Heart right ventricle (tissue), 16 donors: ENCODE results near the gene FADS1. TPM values are rescaled to one million over a fixed set of nuclear protein-coding genes. Genes with fewer than 3 reads are reported as not detected.

Experiments used
- ATAC-seq, 8 donors: fragments of 200-7000 bp; cut with Tn5 transposase; one replicate each; pipeline ENCODE4 v1.9.1; 2020; ENCODE audit warnings: mild to moderate bottlenecking in 8 of 8, moderate library complexity in 8 of 8, moderate number of reproducible peaks in 1 of 8
- DNase-seq, 2 donors: peaks; one replicate each; pipeline ENCODE4 v3.0.0-alpha.2; 2020
- H3K27ac ChIP-seq, 10 donors: fragments of 200-600 bp; sonication (generic) in 2 of 10; one replicate each; pipeline versions ENCODE4 v1.5.0 to v1.8.0; 2020 to 2022; ENCODE audit warnings: mild to moderate bottlenecking in 3 of 10
- H3K27me3 ChIP-seq, 7 donors: fragments of 200-600 bp; one replicate each; pipeline ENCODE4 v1.8.0; 2021 to 2022; ENCODE audit warnings: mild to moderate bottlenecking in 2 of 7
- H3K36me3 ChIP-seq, 9 donors: fragments of 200-600 bp; sonication (generic) in 1 of 9; one replicate each; pipeline versions ENCODE4 v1.5.0 to v1.8.0; 2020 to 2022; ENCODE audit warnings: mild to moderate bottlenecking in 2 of 9
- H3K4me1 ChIP-seq, 9 donors: fragments of 200-600 bp; sonication (generic) in 1 of 9; one replicate each; pipeline versions ENCODE4 v1.5.0 to v1.8.0; 2020 to 2022; ENCODE audit warnings: mild to moderate bottlenecking in 4 of 9
- H3K4me3 ChIP-seq, 10 donors: fragments of 200-600 bp; sonication (generic) in 2 of 10; one replicate each; pipeline versions ENCODE4 v1.5.0 to v1.8.0; 2020 to 2022; ENCODE audit warnings: mild to moderate bottlenecking in 7 of 10, moderate library complexity in 2 of 10
- H3K9me3 ChIP-seq, 11 donors: fragments of 200-600 bp in 10 of 11; sonication (generic) in 2 of 11; one replicate each; pipeline versions ENCODE4 v1.5.0 to v1.8.0; 2013 to 2022; ENCODE audit warnings: mild to moderate bottlenecking in 2 of 11, control low read depth in 1 of 11, moderate library complexity in 1 of 11
- WGBS, 2 donors: extraction: QIAGEN DNeasy Blood & Tissue Kit; methylation state at CpG; one replicate each; pipeline ENCODE4 v1.1.7; 2013; ENCODE audit warnings: inconsistent platforms in 1 of 2; 5-methylcytosine and 5-hydroxymethylcytosine counted together
- intact Hi-C, 10 donors: fragments of 100-400 bp; cut with DNase I; formaldehyde crosslinking; loops; one replicate each; pipeline versions ENCODE4 v1.11.1 to v1.14.2; 2022
- polyA plus RNA-seq, 2 donors: library from polyadenylated mRNA; stranded (reverse); fragments of 200-250 nt; gene quantifications; one replicate each; pipeline ENCODE4 v1.2.3, GENCODE V29; 2013
- total RNA-seq, 10 donors: library from RNA; stranded (reverse); fragmentation: NEBNext Ultra II Directional in 3 of 10; extraction: Animal tissue kit (Norgen Biotek cat#: 25700) in 3 of 10; gene quantifications; one replicate each; pipeline versions ENCODE4 v1.2.1 to v1.2.4, GENCODE V29; 2021 to 2023
- TF ChIP-seq, protein P1 (sequence below), 9 donors: fragments of 200-600 bp; sonication (generic) in 2 of 9; IDR thresholded peaks; one replicate each; pipeline versions ENCODE4 v1.5.0 to v1.8.0; 2021 to 2022; ENCODE audit warnings: antibody characterized with exemption in 9 of 9, mild to moderate bottlenecking in 5 of 9, moderate library complexity in 1 of 9
- donor health status: Arrhythmogenic right ventricular cardiomyopathy.
- donor health status: ischemic (EF 13 %, LVEDD 7.1; RV severe dilation, severe dysfunction).
- donor health status: healthy with polysubstance abuse.
- donor health status: DM: no; HTN: yes; CAD: no.
- donor health status: DM: no; HTN: no; CAD: no.
- donor health status: ischemic (EF 25% LVEDD 6.9; RV normal size, moderate dysfunction).
- donor health status: ischemic (EF 25% LVEDD 5.7; RV mildly dilated, moderate dysfunction).
- donor health status: healthy.
- donor health status: DM: yes; HTN: yes; CAD: no.
- donor health status: Ischemic cardiomyopathy.
- donor health status: ischemic (EF 35%, LVEDD 5.7; RV mildly dilated, moderate dysfunction).
- donor health status: nonischemic (EF 11% LVEDD 7.7; RV severe dilation, severe dysfunction).
- donor health status: DM: yes; HTN: yes; CAD: no.
- donor health status: PGD.
- donor health status: ischemic (EF 29% LVEDD 5.4; RV normal size, mild dysfunction).
- donor health status: nonischemic (EF 23%, LVEDD 6.1; RV moderate dilation, normal function).

Gene FADS1
- total and polyA plus RNA-seq, 12 donors, result 13.8 to 37.4 (median 25.4) TPM

DNA sequence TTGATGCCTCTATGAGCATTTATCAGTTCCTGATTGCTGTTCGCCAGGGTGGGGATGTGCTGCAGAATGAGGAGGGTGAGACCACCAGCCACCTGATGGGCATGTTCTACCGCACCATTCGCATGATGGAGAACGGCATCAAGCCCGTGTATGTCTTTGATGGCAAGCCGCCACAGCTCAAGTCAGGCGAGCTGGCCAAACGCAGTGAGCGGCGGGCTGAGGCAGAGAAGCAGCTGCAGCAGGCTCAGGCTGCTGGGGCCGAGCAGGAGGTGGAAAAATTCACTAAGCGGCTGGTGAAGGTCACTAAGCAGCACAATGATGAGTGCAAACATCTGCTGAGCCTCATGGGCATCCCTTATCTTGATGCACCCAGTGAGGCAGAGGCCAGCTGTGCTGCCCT lies 21.3 kb downstream of the FADS1 start:
- ATAC-seq (no peak), DNase-seq (no peak)
- Histone ChIP-seq H3K9me3 (no peaks in the 10 kb centered on the region), H3K27me3 (no peaks in the 10 kb centered on the region), H3K36me3 (peaks cover 0 to 31% (median 0%) of the 10 kb centered on the region in 9 donors), H3K27ac (no peak overlapping the region), H3K4me1 (peaks cover 8 to 42% (median 25%) of the 10 kb centered on the region in 9 donors), H3K4me3 (no peak overlapping the region)
- TF ChIP-seq, protein P1, sequence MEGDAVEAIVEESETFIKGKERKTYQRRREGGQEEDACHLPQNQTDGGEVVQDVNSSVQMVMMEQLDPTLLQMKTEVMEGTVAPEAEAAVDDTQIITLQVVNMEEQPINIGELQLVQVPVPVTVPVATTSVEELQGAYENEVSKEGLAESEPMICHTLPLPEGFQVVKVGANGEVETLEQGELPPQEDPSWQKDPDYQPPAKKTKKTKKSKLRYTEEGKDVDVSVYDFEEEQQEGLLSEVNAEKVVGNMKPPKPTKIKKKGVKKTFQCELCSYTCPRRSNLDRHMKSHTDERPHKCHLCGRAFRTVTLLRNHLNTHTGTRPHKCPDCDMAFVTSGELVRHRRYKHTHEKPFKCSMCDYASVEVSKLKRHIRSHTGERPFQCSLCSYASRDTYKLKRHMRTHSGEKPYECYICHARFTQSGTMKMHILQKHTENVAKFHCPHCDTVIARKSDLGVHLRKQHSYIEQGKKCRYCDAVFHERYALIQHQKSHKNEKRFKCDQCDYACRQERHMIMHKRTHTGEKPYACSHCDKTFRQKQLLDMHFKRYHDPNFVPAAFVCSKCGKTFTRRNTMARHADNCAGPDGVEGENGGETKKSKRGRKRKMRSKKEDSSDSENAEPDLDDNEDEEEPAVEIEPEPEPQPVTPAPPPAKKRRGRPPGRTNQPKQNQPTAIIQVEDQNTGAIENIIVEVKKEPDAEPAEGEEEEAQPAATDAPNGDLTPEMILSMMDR (IDR thresholded peaks at IDR 0.05), result no peak
- WGBS, 2 donors, result 84 to 87% methylated on average over 12 of the region's 12 CpGs
- intact Hi-C loops, result loop anchor here in 9 of 10 donors (5.0 to 10.0 kb wide), 10 partner anchors 37 to 519 kb away; partner anchors contain the start of gene FADS3 (in 2 of the 9)

DNA sequence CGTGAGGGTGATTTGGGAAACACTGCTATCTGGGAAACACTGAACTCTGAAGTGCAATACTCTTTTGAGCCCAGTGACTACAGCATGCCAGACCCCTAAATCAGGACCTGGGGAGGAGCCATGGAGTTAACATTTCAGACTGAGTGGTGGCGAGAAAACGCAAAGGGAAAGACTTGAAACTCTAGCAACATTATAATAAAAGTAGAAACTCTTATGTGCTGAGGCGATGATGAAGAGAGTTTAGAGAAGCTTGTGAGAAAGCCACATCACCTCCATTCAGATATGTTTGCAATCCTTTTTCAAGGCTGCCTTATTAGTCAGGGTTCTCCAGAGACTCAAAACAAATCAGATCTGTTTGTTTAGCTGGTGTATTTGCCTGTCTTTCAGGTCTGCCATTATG lies 22.2 kb downstream of the FADS1 start:
- peaks cover 0 to 39% (median 7%) of the 10 kb centered on the region in 9 donors for H3K36me3 ChIP-seq
- peaks cover 8 to 42% (median 25%) of the 10 kb centered on the region in 9 donors for H3K4me1 ChIP-seq
- H3K27ac ChIP-seq, result no peak overlapping the region
- H3K27me3 ChIP-seq, result no peaks in the 10 kb centered on the region
- intact Hi-C loops, result loop anchor here in 3 of 10 donors (5.0 to 10.0 kb wide), 4 partner anchors 150 to 520 kb away; partner anchors contain the start of gene BEST1 (in 1 of the 3)
- H3K9me3 ChIP-seq, result no peaks in the 10 kb centered on the region
- TF ChIP-seq, protein P1 (IDR thresholded peaks at IDR 0.05), result no peak
- no peak for ATAC-seq
- DNase-seq, result no peak
- WGBS, 2 donors, result 88 to 89% methylated on average over 4 of the region's 4 CpGs
- no peak overlapping the region for H3K4me3 ChIP-seq

DNA sequence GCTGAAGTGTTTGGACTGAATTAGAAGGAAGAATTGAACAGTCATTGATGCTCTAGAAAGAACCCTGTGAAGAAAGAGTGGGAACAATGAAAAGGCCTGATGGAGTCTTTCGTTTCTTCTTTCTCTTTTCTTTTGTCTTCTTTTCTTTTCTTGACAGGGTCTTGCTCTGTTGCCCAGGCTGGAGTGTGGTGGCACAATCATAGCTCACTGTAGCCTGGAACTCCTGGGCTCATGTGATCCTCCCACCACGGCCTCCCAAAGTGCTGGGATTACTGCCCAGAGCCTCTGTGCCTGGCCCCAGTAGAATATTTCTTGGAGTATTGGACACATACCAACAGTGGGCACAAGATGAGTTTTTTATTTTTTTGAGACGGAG lies 23.0 kb downstream of the FADS1 start:
- Histone ChIP-seq H3K9me3 (no peaks in the 10 kb centered on the region), H3K36me3 (peaks cover 0 to 42% (median 15%) of the 10 kb centered on the region in 9 donors), H3K4me1 (peaks cover 8 to 37% (median 25%) of the 10 kb centered on the region in 9 donors), H3K27ac (no peak overlapping the region), H3K4me3 (peak overlapping the region in 3 of 10 donors; percentile 71 to 89 (median 79)), H3K27me3 (no peaks in the 10 kb centered on the region)
- 63 to 65% methylated on average over 3 of the region's 3 CpGs for WGBS, 2 donors
- ATAC-seq, result no peak
- TF ChIP-seq, protein P1 (IDR thresholded peaks at IDR 0.05), result no peak
- no peak for DNase-seq
- intact Hi-C loops, result loop anchor here in 3 of 10 donors (5.0 to 10.0 kb wide), 4 partner anchors 151 to 521 kb away; partner anchors contain the start of gene BEST1 (in 1 of the 3)

DNA sequence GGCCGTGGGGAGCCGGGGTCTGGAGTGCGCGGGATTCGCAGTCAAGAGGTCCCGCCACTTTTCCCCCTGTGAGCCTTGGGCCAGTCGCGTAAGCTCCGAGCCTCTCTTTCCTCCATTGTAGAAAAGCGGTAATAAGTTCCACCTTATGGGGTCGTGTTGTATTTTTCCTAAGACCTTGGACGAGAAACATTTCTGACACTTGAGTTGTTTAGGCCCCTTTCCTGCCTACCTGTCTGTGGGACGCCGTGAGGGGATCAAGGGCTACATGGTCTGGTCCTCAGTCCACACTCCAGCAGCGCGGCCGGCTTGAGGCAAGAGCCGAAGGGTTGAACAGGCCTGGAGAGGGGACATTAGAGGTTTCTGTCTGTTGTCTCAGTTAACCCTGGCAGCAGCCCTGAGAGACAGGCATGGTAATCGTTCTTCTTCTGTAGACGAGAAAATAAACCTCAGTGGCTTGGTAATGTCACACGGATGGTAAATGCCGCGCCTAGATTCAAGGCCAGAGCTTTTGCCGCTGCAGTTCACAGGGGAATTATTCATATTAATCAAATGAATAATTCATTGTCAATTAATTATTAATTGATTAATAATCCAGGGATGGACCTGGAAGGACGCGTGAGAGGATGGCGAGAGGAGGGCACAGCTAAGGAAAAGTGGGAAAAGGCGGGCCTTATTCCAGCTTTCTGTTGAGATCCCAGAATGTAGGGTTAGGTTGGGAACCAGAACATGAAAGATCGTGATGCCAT lies 23.5 kb downstream of the FADS1 start:
- Histone ChIP-seq H3K36me3 (peaks cover 0 to 48% (median 15%) of the 10 kb centered on the region in 9 donors), H3K27ac (peak overlapping the region in 9 of 10 donors; percentile 89 to 98 (median 96)), H3K4me1 (peaks cover 8 to 37% (median 25%) of the 10 kb centered on the region in 9 donors), H3K27me3 (no peaks in the 10 kb centered on the region), H3K9me3 (no peaks in the 10 kb centered on the region), H3K4me3 (peak overlapping the region; percentile 65 to 90 (median 78))
- intact Hi-C loops, result loop anchor here in 3 of 10 donors (5.0 to 10.0 kb wide), 4 partner anchors 152 to 522 kb away; partner anchors contain the start of gene BEST1 (in 1 of the 3)
- WGBS, 2 donors, result 3 to 4% methylated on average over 29 of the region's 29 CpGs
- ATAC-seq (no peak), DNase-seq (no peak)
- TF ChIP-seq, protein P1 (IDR thresholded peaks at IDR 0.05), result no peak
